Measurements from ENCODE around the gene RUNX1. TPM values are rescaled to one million over a fixed set of nuclear protein-coding genes. Genes with fewer than 3 reads are reported as not detected.

Gene RUNX1
- total and polyA plus RNA-seq, 4 donors: 23.3 to 100 (median 33.4) TPM

- Histone ChIP-seq H3K4me1 (ENCODE audit: control insufficient read depth in 5 of 5, insufficient read depth in 5 of 5, low read length in 5 of 5) (peaks cover 0 to 3% (median 0%) of the 10 kb centered on the region in 5 donors), H3K36me3 (ENCODE audit: control insufficient read depth in 4 of 4, insufficient read depth in 4 of 4, low read length in 4 of 4) (no peaks in the 10 kb centered on the region), H3K4me3 (no peak overlapping the region), H3K9ac (ENCODE audit: insufficient read depth in 1 of 2, low read length in 2 of 2) (no peak overlapping the region), H3K9me3 (ENCODE audit: control insufficient read depth in 4 of 4, insufficient read depth in 3 of 4, low read length in 3 of 4) (no peaks in the 10 kb centered on the region), H3K27ac (ENCODE audit: low read depth in 1 of 2, low read length in 1 of 2) (no peak overlapping the region), H3K27me3 (ENCODE audit: control insufficient read depth in 3 of 3, insufficient read depth in 3 of 3, low read length in 2 of 3) (no peaks in the 10 kb centered on the region)
- DNase-seq (no peak), ATAC-seq (ENCODE audit: insufficient read depth, low FRiP score) (no peak)
- TF ChIP-seq CTCF (IDR thresholded peaks at IDR 0.05; ENCODE audit: control extremely low read depth, extremely low read depth): no peak
- WGBS, 2 donors: 94 to 100% methylated on average over 1 of the region's 1 CpG
Observed at GRCh38 chr21:35020902-35021301, 28.2 kb downstream of the RUNX1 start.

GRCh38 chr21:35020436-35020835 is 28.7 kb downstream of the RUNX1 start:
- H3K36me3 ChIP-seq (ENCODE audit: control insufficient read depth in 4 of 4, insufficient read depth in 4 of 4, low read length in 4 of 4): no peaks in the 10 kb centered on the region
- peaks cover 0 to 3% (median 0%) of the 10 kb centered on the region in 5 donors for H3K4me1 ChIP-seq (ENCODE audit: control insufficient read depth in 5 of 5, insufficient read depth in 5 of 5, low read length in 5 of 5)
- no peaks in the 10 kb centered on the region for H3K9me3 ChIP-seq (ENCODE audit: control insufficient read depth in 4 of 4, insufficient read depth in 3 of 4, low read length in 3 of 4)
- no peak overlapping the region for H3K27ac ChIP-seq (ENCODE audit: low read depth in 1 of 2, low read length in 1 of 2)
- ATAC-seq (ENCODE audit: insufficient read depth, low FRiP score): no peak
- H3K4me3 ChIP-seq: no peak overlapping the region
- H3K27me3 ChIP-seq (ENCODE audit: control insufficient read depth in 3 of 3, insufficient read depth in 3 of 3, low read length in 2 of 3): no peaks in the 10 kb centered on the region
- no peak for TF ChIP-seq CTCF (IDR thresholded peaks at IDR 0.05; ENCODE audit: control extremely low read depth, extremely low read depth)
- DNase-seq: no peak
- 31 to 61% methylated on average over 4 of the region's 4 CpGs for WGBS, 2 donors
- H3K9ac ChIP-seq (ENCODE audit: insufficient read depth in 1 of 2, low read length in 2 of 2): no peak overlapping the region

DNA sequence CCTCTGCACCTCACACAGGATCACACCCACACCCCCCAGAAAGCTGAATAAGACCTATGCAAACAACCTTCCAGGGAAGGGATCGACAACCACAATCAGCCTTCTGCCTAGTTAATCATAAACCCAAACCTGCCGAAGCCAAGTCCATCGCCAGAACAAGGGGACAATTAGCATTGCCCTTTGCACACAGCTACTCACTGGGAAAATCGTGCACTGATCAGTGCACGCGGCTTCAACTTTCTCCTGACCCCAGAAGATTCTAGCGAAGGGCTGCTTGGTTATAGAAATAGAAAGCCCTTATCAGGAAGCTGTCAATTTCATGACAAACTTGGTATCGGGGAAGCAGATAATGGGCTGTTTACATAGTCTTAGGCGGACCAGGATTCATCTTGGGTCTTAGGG is 29.5 kb downstream of the RUNX1 start:
- H3K27me3 ChIP-seq (ENCODE audit: control insufficient read depth in 3 of 3, insufficient read depth in 3 of 3, low read length in 2 of 3): no peaks in the 10 kb centered on the region
- no peaks in the 10 kb centered on the region for H3K9me3 ChIP-seq (ENCODE audit: control insufficient read depth in 4 of 4, insufficient read depth in 3 of 4, low read length in 3 of 4)
- WGBS, 2 donors: 54 to 73% methylated on average over 9 of the region's 9 CpGs
- no peaks in the 10 kb centered on the region for H3K36me3 ChIP-seq (ENCODE audit: control insufficient read depth in 4 of 4, insufficient read depth in 4 of 4, low read length in 4 of 4)
- H3K4me1 ChIP-seq (ENCODE audit: control insufficient read depth in 5 of 5, insufficient read depth in 5 of 5, low read length in 5 of 5): peaks cover 0 to 4% (median 0%) of the 10 kb centered on the region in 5 donors
- TF ChIP-seq CTCF (IDR thresholded peaks at IDR 0.05; ENCODE audit: control extremely low read depth, extremely low read depth): no peak
- H3K27ac ChIP-seq (ENCODE audit: low read depth in 1 of 2, low read length in 1 of 2): no peak overlapping the region
- H3K9ac ChIP-seq (ENCODE audit: insufficient read depth in 1 of 2, low read length in 2 of 2): no peak overlapping the region
- H3K4me3 ChIP-seq: no peak overlapping the region
- DNase-seq: peak in 2 of 3 donors; percentile 35 to 58
- no peak for ATAC-seq (ENCODE audit: insufficient read depth, low FRiP score)

DNA sequence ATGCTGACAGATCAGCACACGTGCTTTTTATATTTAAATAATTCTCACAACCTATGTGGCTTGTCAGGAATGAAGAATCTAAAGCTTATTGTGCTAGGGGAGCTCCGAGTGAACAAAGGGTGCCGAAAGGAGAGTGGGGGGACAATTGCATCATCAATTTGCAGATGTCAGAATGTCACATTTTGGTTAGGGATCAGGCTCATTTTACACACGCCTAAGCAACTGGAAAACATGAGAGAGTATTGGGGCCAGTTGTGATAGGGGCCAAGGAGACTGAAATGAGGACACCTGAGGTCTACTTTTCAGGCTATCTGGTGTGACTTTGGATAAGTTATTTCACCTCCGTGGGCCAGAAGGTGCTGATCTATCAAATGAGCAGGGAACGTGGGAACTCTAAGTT is 31.8 kb downstream of the RUNX1 start:
- H3K9ac ChIP-seq (ENCODE audit: insufficient read depth in 1 of 2, low read length in 2 of 2): no peak overlapping the region
- TF ChIP-seq CTCF (IDR thresholded peaks at IDR 0.05; ENCODE audit: control extremely low read depth, extremely low read depth): no peak
- H3K27ac ChIP-seq (ENCODE audit: low read depth in 1 of 2, low read length in 1 of 2): no peak overlapping the region
- peaks cover 0 to 4% (median 0%) of the 10 kb centered on the region in 5 donors for H3K4me1 ChIP-seq (ENCODE audit: control insufficient read depth in 5 of 5, insufficient read depth in 5 of 5, low read length in 5 of 5)
- 71 to 86% methylated on average over 6 of the region's 6 CpGs for WGBS, 2 donors
- H3K4me3 ChIP-seq: no peak overlapping the region
- no peaks in the 10 kb centered on the region for H3K36me3 ChIP-seq (ENCODE audit: control insufficient read depth in 4 of 4, insufficient read depth in 4 of 4, low read length in 4 of 4)
- ATAC-seq (ENCODE audit: insufficient read depth, low FRiP score): no peak
- no peaks in the 10 kb centered on the region for H3K27me3 ChIP-seq (ENCODE audit: control insufficient read depth in 3 of 3, insufficient read depth in 3 of 3, low read length in 2 of 3)
- DNase-seq: no peak
- no peaks in the 10 kb centered on the region for H3K9me3 ChIP-seq (ENCODE audit: control insufficient read depth in 4 of 4, insufficient read depth in 3 of 4, low read length in 3 of 4)

Measured in lung (tissue), 12 donors.